IgD-negative memory B cell (primary cell): Measurements from ENCODE around the gene TYK2. TPM values are rescaled to one million over a fixed set of nuclear protein-coding genes. Genes with fewer than 3 reads are reported as not detected.
A peak's percentile ranks its signal among the peaks of the same experiment; 100 is the strongest.
"Not testable (repeated sequence)": the region's sequence is repeated elsewhere in the genome, so short reads cannot be mapped to it uniquely, and the experiment has no call there.

ENCODE experiments used
- H3K27ac Mint-ChIP-seq, 3 donors: one replicate each; pipeline ENCODE4 v1.8.0; 2020 to 2022; ENCODE audit warnings: mild to moderate bottlenecking in 3 of 3, mixed read lengths in 3 of 3, moderate library complexity in 1 of 3
- H3K27me3 Mint-ChIP-seq: one replicate; pipeline ENCODE4 v1.8.0; 2021; ENCODE audit warnings: mixed read lengths
- H3K36me3 Mint-ChIP-seq: one replicate; pipeline ENCODE4 v1.8.0; 2020; ENCODE audit warnings: mild to moderate bottlenecking, mixed read lengths
- H3K4me1 Mint-ChIP-seq, 3 donors: one replicate each; pipeline ENCODE4 v1.8.0; 2020 to 2022; ENCODE audit warnings: mixed read lengths in 3 of 3, mild to moderate bottlenecking in 1 of 3
- H3K4me3 Mint-ChIP-seq, 4 donors: one replicate each; pipeline ENCODE4 v1.8.0; 2020 to 2022; ENCODE audit warnings: mild to moderate bottlenecking in 4 of 4, mixed read lengths in 4 of 4, moderate library complexity in 3 of 4
- H3K9me3 Mint-ChIP-seq, 3 donors: one replicate each; pipeline ENCODE4 v1.8.0; 2020 to 2021; ENCODE audit warnings: mixed read lengths in 3 of 3, mild to moderate bottlenecking in 1 of 3
- polyA plus RNA-seq: library from polyadenylated mRNA; unstranded; fragments of 300-500 nt; fragmentation: Illumina TruSeq; gene quantifications from one replicate; pipeline ENCODE4 v1.2.3, GENCODE V29; 2021

The TYK2 gene
- polyA plus RNA-seq, 1 donor from 2014 or later, result 69.0 TPM

- H3K27ac Mint-ChIP-seq, H3K36me3 Mint-ChIP-seq, H3K27me3 Mint-ChIP-seq, H3K9me3 Mint-ChIP-seq: not testable (repeated sequence)
- H3K4me1 Mint-ChIP-seq, result peaks cover 14 to 29% (median 28%) of the 10 kb centered on the region in 3 donors
- H3K4me3 Mint-ChIP-seq, result peak overlapping the region in 2 of 4 donors; percentile 50 to 63
Measured at GRCh38 chr19:10399340-10399739, 19.0 kb upstream of the TYK2 start.

- Mint-ChIP-seq H3K4me3 (peak overlapping the region in 1 of 4 donors; percentile 23), H3K4me1 (peaks cover 11 to 26% (median 25%) of the 10 kb centered on the region in 3 donors), H3K27ac (peak overlapping the region in 1 of 3 donors; percentile 80), H3K27me3 (no peaks in the 10 kb centered on the region), H3K9me3 (no peaks in the 10 kb centered on the region), H3K36me3 (no peaks in the 10 kb centered on the region)
Measured at GRCh38 chr19:10398819-10399218, 18.4 kb upstream of the TYK2 start.

DNA sequence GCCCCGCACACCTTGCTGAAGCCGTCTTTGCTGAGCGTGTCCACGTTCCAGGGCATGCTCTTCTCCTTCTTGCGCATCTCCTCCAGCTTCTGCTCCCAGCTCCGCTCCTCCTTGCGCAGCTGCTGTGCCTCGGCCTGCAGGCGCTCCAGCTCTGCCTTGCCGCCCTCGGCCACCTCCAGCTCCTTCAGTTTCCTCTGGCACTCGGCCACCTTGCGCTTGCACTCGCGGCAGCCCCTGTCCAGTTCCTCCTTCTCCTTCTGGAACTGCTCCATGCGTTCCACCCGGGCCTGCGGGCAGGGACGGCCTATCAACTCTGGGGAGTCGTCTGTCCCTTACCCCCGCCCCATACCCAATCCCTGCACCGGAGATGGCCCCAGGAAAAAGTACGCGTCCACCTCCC is 15.5 kb upstream of the TYK2 start:
- no peaks in the 10 kb centered on the region for H3K27me3 Mint-ChIP-seq
- peak overlapping the region in 1 of 3 donors; percentile 73 for H3K27ac Mint-ChIP-seq
- H3K36me3 Mint-ChIP-seq, result peaks cover 1% of the 10 kb centered on the region
- no peaks in the 10 kb centered on the region for H3K9me3 Mint-ChIP-seq
- H3K4me1 Mint-ChIP-seq, result peaks cover 4 to 8% (median 8%) of the 10 kb centered on the region in 3 donors
- H3K4me3 Mint-ChIP-seq, result no peak overlapping the region

GRCh38 chr19:10395436-10395835 is 15.1 kb upstream of the TYK2 start:
- H3K27me3 Mint-ChIP-seq, result no peaks in the 10 kb centered on the region
- H3K27ac Mint-ChIP-seq, result peak overlapping the region in 1 of 3 donors; percentile 7
- no peaks in the 10 kb centered on the region for H3K9me3 Mint-ChIP-seq
- peaks cover 3% of the 10 kb centered on the region for H3K36me3 Mint-ChIP-seq
- no peak overlapping the region for H3K4me3 Mint-ChIP-seq
- H3K4me1 Mint-ChIP-seq, result peaks cover 4 to 8% (median 7%) of the 10 kb centered on the region in 3 donors

- H3K27ac Mint-ChIP-seq, result peak overlapping the region in 1 of 3 donors; percentile 7
- no peaks in the 10 kb centered on the region for H3K27me3 Mint-ChIP-seq
- H3K9me3 Mint-ChIP-seq, result no peaks in the 10 kb centered on the region
- H3K4me1 Mint-ChIP-seq, result peaks cover 3 to 5% (median 4%) of the 10 kb centered on the region in 3 donors
- H3K4me3 Mint-ChIP-seq, result no peak overlapping the region
- peaks cover 3% of the 10 kb centered on the region for H3K36me3 Mint-ChIP-seq
Measured at GRCh38 chr19:10395003-10395402, 14.6 kb upstream of the TYK2 start.

DNA sequence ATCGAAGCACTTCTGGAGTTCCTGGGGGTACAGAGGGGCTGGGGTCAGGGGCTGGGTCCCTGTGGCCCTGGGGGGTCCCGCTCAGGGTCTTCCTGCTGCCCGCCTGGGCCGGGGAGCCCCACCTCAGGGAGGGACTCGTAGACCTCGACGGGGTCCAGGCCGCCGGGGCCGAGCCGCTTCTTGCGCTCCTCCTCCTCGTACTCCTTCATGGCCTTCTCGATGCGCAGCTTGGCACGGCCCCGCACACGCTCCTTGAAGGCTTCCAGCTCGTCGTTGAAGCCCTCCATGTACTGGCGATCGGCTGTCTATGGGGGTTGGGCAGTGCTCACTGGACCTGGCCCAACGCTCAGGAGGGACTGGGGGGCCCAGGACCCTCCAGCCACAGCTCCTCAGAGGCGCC is 12.8 kb upstream of the TYK2 start:
- no peaks in the 10 kb centered on the region for H3K9me3 Mint-ChIP-seq
- no peak overlapping the region for H3K4me3 Mint-ChIP-seq
- H3K4me1 Mint-ChIP-seq, result peaks cover 0 to 8% (median 4%) of the 10 kb centered on the region in 3 donors
- H3K27ac Mint-ChIP-seq, result peak overlapping the region in 1 of 3 donors; percentile 56
- H3K27me3 Mint-ChIP-seq, result no peaks in the 10 kb centered on the region
- peaks cover 3% of the 10 kb centered on the region for H3K36me3 Mint-ChIP-seq

- H3K4me1 Mint-ChIP-seq, result peaks cover 0 to 5% (median 4%) of the 10 kb centered on the region in 3 donors
- H3K9me3 Mint-ChIP-seq, result no peaks in the 10 kb centered on the region
- H3K4me3 Mint-ChIP-seq, result peak overlapping the region in 1 of 4 donors; percentile 29
- peaks cover 3% of the 10 kb centered on the region for H3K36me3 Mint-ChIP-seq
- no peak overlapping the region for H3K27ac Mint-ChIP-seq
- no peaks in the 10 kb centered on the region for H3K27me3 Mint-ChIP-seq
Measured at GRCh38 chr19:10392120-10392519, 11.7 kb upstream of the TYK2 start.

DNA sequence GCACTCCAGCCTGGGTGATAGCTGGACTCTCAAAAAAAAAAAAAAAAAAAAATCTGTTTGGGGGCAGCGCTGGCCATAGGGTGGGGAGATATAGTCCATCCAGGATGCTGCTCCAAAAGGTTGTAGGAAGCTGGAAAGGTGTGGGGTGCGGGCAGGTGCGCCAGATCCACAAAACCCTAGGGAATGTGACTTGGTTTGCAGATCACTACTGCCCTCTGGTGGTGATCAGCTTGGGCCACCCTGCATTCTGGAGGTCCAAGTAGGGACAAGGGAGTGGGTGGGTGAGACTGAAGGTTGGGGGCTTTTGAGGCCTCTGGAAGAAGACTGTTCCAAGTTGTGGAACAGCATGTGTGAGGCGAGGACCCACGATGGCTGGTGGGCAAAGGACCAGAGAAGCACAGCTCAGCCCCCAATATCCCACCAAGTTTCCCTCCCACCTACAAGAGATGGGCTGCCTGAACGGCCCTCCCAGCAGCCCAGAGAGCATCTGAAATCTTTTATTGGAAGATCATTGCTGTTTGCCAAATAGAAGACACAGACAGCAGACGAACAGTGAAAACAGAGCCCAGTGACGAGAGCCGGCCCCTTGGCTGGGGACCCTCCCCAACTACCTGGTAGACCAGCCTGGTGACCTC is 10.4 kb upstream of the TYK2 start:
- Mint-ChIP-seq H3K27me3 (no peaks in the 10 kb centered on the region), H3K9me3 (no peaks in the 10 kb centered on the region), H3K4me1 (peaks cover 0 to 5% (median 4%) of the 10 kb centered on the region in 3 donors), H3K36me3 (peaks cover 3% of the 10 kb centered on the region), H3K4me3 (no peak overlapping the region), H3K27ac (peak overlapping the region; percentile 2 to 81 (median 67))

- Mint-ChIP-seq H3K4me3 (no peak overlapping the region), H3K9me3 (no peaks in the 10 kb centered on the region), H3K27ac (peak overlapping the region in 1 of 3 donors; percentile 45), H3K4me1 (peaks cover 0 to 5% (median 4%) of the 10 kb centered on the region in 3 donors), H3K27me3 (no peaks in the 10 kb centered on the region), H3K36me3 (peaks cover 3% of the 10 kb centered on the region)
Measured at GRCh38 chr19:10389863-10390262, 9.5 kb upstream of the TYK2 start.

DNA sequence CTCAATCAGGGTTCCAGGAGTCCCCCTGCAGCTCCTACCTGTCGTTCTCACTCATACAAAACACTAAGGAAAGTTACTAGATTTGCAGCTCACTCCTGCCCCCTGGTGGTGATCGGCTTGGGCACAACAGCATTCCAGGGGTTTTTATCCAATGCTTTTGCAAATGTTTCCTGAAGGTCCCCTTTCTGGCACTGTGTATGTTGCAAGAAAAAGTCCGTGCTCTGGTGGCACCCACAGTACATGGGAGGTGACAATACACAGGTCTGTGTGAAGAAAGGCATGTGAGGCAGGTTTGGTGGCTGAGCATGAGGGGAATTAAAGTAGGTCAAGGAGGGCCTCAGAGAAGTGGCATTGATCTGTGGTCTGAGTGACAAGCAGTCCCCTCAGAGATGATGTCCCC is 8.6 kb upstream of the TYK2 start:
- H3K4me1 Mint-ChIP-seq, result peaks cover 0 to 5% (median 4%) of the 10 kb centered on the region in 3 donors

DNA sequence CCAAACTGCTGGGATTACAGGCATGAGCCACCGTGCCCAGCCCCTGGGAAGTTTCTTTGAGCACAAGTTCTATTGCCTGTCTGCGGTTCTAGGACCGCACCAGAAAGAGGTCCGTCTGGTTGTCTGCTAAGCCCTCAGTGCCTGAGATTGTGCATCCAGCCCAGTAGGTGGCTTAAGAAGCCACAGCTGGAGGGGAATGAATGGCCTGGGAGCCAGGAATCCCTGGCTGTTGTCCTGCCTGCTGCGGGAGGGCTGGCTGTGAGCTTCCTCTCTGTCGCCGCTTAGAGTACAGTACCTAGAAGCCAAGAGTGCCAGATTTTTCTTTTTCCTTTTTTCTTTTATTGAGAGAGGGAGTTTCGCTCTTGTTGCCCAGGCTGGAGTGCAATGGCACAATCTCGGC is 4.2 kb upstream of the TYK2 start:
- Mint-ChIP-seq H3K9me3 (no peaks in the 10 kb centered on the region), H3K36me3 (peaks cover 2% of the 10 kb centered on the region), H3K27ac (peak overlapping the region in 2 of 3 donors; percentile 68 to 74), H3K4me1 (peaks cover 11 to 15% (median 15%) of the 10 kb centered on the region in 3 donors), H3K4me3 (no peak overlapping the region), H3K27me3 (no peaks in the 10 kb centered on the region)

More for the DNA sequence above, 8.6 kb upstream of the TYK2 start:
- Mint-ChIP-seq H3K4me3 (peak overlapping the region in 1 of 4 donors; percentile 21), H3K36me3 (peaks cover 3% of the 10 kb centered on the region), H3K27me3 (no peaks in the 10 kb centered on the region), H3K9me3 (no peaks in the 10 kb centered on the region), H3K27ac (peak overlapping the region; percentile 32 to 83 (median 68))

GRCh38 chr19:10383223-10383499 is 2.8 kb upstream of the TYK2 start:
- H3K36me3 Mint-ChIP-seq, H3K27ac Mint-ChIP-seq, H3K27me3 Mint-ChIP-seq, H3K9me3 Mint-ChIP-seq, H3K4me3 Mint-ChIP-seq: not testable (repeated sequence)
- H3K4me1 Mint-ChIP-seq, result peaks cover 12 to 14% (median 13%) of the 10 kb centered on the region in 3 donors

- H3K9me3 Mint-ChIP-seq, result no peaks in the 10 kb centered on the region
- H3K36me3 Mint-ChIP-seq, result peaks cover 3% of the 10 kb centered on the region
- H3K27ac Mint-ChIP-seq, result peak overlapping the region; percentile 81 to 98 (median 97)
- no peaks in the 10 kb centered on the region for H3K27me3 Mint-ChIP-seq
- H3K4me1 Mint-ChIP-seq, result peaks cover 14 to 16% (median 15%) of the 10 kb centered on the region in 3 donors
- H3K4me3 Mint-ChIP-seq, result peak overlapping the region; percentile 90 to 99 (median 98)
Measured at GRCh38 chr19:10379880-10380312, 476 bp downstream of the TYK2 start.

GRCh38 chr19:10378124-10378523 is 2.2 kb downstream of the TYK2 start:
- peak overlapping the region in 1 of 4 donors; percentile 57 for H3K4me3 Mint-ChIP-seq
- H3K27ac Mint-ChIP-seq, result peak overlapping the region in 1 of 3 donors; percentile 57

GRCh38 chr19:10377140-10377640 is 3.2 kb downstream of the TYK2 start:
- H3K4me3 Mint-ChIP-seq, result not testable (repeated sequence)

More at GRCh38 chr19:10378124-10378523, 2.2 kb downstream of the TYK2 start:
- H3K27me3 Mint-ChIP-seq, result no peaks in the 10 kb centered on the region
- no peaks in the 10 kb centered on the region for H3K9me3 Mint-ChIP-seq
- peaks cover 3% of the 10 kb centered on the region for H3K36me3 Mint-ChIP-seq
- peaks cover 19 to 23% (median 20%) of the 10 kb centered on the region in 3 donors for H3K4me1 Mint-ChIP-seq

GRCh38 chr19:10374931-10375330 is 5.4 kb downstream of the TYK2 start:
- H3K36me3 Mint-ChIP-seq, result peaks cover 1% of the 10 kb centered on the region
- H3K27me3 Mint-ChIP-seq, result no peaks in the 10 kb centered on the region
- no peaks in the 10 kb centered on the region for H3K9me3 Mint-ChIP-seq
- peak overlapping the region in 2 of 4 donors; percentile 23 to 67 for H3K4me3 Mint-ChIP-seq
- H3K27ac Mint-ChIP-seq, result no peak overlapping the region
- peaks cover 11 to 15% (median 12%) of the 10 kb centered on the region in 3 donors for H3K4me1 Mint-ChIP-seq

More at GRCh38 chr19:10377140-10377640, 3.2 kb downstream of the TYK2 start:
- not testable (repeated sequence) for H3K36me3 Mint-ChIP-seq, H3K27ac Mint-ChIP-seq, H3K27me3 Mint-ChIP-seq, H3K9me3 Mint-ChIP-seq
- H3K4me1 Mint-ChIP-seq, result peaks cover 19 to 23% (median 20%) of the 10 kb centered on the region in 3 donors
